ENCODE data around the gene SMYD2. TPM values are rescaled to one million over a fixed set of nuclear protein-coding genes. Genes with fewer than 3 reads are reported as not detected.

SMYD2 gene
- total and polyA plus RNA-seq, 2 of the 8 experiments (the other 6 are each of a cell fraction or from before 2014, with no cell fraction given): 3.0 to 5.2 TPM

GRCh38 chr1:214310777-214311690 lies 30.1 kb downstream of the SMYD2 start:
- Histone ChIP-seq H2BK15ac (ENCODE audit: low read length) (no peak overlapping the region), H2BK5ac (ENCODE audit: low read depth, low read length) (no peak overlapping the region), H3K27ac (ENCODE audit: low read depth, low read length) (no peak overlapping the region), H3K23me2 (ENCODE audit: low read depth, low read length) (no peaks in the 10 kb centered on the region), H3K9me3 (ENCODE audit: insufficient read depth in 2 of 2, low read depth in 1 of 2, low read length in 1 of 2) (no peaks in the 10 kb centered on the region), H3K56ac (replicated peaks; ENCODE audit: insufficient read length, low read depth, low read length) (no peak overlapping the region), H2BK12ac (ENCODE audit: low read depth, low read length) (0 out of 2 replicates have a peak overlapping the region, but pooled peaks have one; percentile 22), H4K20me1 (replicated peaks in 1 of 2; ENCODE audit: control insufficient read depth in 1 of 2, insufficient read depth in 2 of 2, low read length in 2 of 2) (no peaks in the 10 kb centered on the region), H3K4me2 (ENCODE audit: insufficient read depth in 1 of 2, low read depth in 2 of 2, low read length in 2 of 2) (no peak overlapping the region), H2BK20ac (ENCODE audit: low read length) (no peak overlapping the region), H2AFZ (ENCODE audit: low read length) (no peak overlapping the region), H3K23ac (ENCODE audit: insufficient read length) (no peak overlapping the region), H2AK5ac (ENCODE audit: low read depth, low read length) (no peak overlapping the region; the same call in 1 of the 2 replicates), H3K14ac (ENCODE audit: insufficient read length) (no peak overlapping the region), H4K5ac (ENCODE audit: insufficient read length, low read depth, low read length) (no peak overlapping the region), H3K79me1 (ENCODE audit: low read depth, low read length) (no peaks in the 10 kb centered on the region), H3K18ac (ENCODE audit: extremely low read depth, low read length) (no peak overlapping the region), H4K8ac (ENCODE audit: extremely low read depth, insufficient read depth, low read length) (no peak overlapping the region), H3K36me3 (ENCODE audit: control insufficient read depth in 2 of 4, insufficient read depth in 4 of 4, low read length in 3 of 4) (no peaks in the 10 kb centered on the region), H4K91ac (replicated peaks; ENCODE audit: insufficient read length, low read length) (no peak overlapping the region), H3K4me1 (replicated peaks in 1 of 4; ENCODE audit: control insufficient read depth in 3 of 4, insufficient read depth in 4 of 4, low read length in 3 of 4) (peaks cover 1 to 13% (median 9%) of the 10 kb centered on the region in 4 experiments; a peak in 6 of 7 replicates), H3K27me3 (replicated peaks in 1 of 4; ENCODE audit: control insufficient read depth in 3 of 4, extremely low read depth in 1 of 4, insufficient read depth in 3 of 4, low read length in 3 of 4) (peaks cover 11 to 40% (median 24%) of the 10 kb centered on the region in 4 experiments; a peak in 5 of 7 replicates), H2BK120ac (replicated peaks; ENCODE audit: low read depth, low read length) (no peak overlapping the region), H3K79me2 (ENCODE audit: control insufficient read depth in 1 of 2, insufficient read depth in 2 of 2, low read length in 2 of 2) (no peaks in the 10 kb centered on the region), H3K9ac (replicated peaks in 1 of 4; ENCODE audit: extremely low read depth in 1 of 4, low read depth in 3 of 4, low read length in 3 of 4) (no peak overlapping the region), H3K4ac (replicated peaks; ENCODE audit: insufficient read length, low read depth, low read length) (no peak overlapping the region), H3K4me3 (ENCODE audit: extremely low read depth in 1 of 4, insufficient read depth in 2 of 4, low read depth in 3 of 4, low read length in 4 of 4) (no peak overlapping the region)
- ChIA-PET CTCF (ENCODE audit: partially characterized antibody) (interaction anchor here (0.9 to 12.6 kb wide), 6 partner anchors 9 to 97 kb away, joined by 3 to 262 read pairs (median 15); no protein-coding TSS in a partner anchor), POLR2A (ENCODE audit: partially characterized antibody) (interaction anchor here (0.9 kb wide), 1 partner anchor 21 kb away, joined by 3 read pairs; no protein-coding TSS in a partner anchor)
- WGBS, 2 experiments (ENCODE audit: extremely low coverage in 1 of 2, insufficient coverage in 1 of 2, insufficient read length in 1 of 2, insufficient replicate concordance in 2 of 2, low coverage in 1 of 2, low lambda C conversion rate in 2 of 2, missing lambda C conversion rate in 1 of 2): 79% methylated on average over 11 of the region's 11 CpGs; no CpG with 5 or more reads in 1 of the 2 experiments
- DNase-seq (ENCODE audit: low read depth in 1 of 2, low spot score in 2 of 2): no peak
- FAIRE-seq: peak; percentile 32
- TF ChIP-seq PHF8 (conservative IDR thresholded peaks at IDR 0.05; ENCODE audit: low read depth, low read length): no peak
- no peak for TF ChIP-seq MAX (IDR thresholded peaks at IDR 0.05)
- no peak for TF ChIP-seq CEBPB (IDR thresholded peaks at IDR 0.05; ENCODE audit: low read depth, low read length)

Data from H1 (cell line).